MM.1S (cell line): Measurements from ENCODE around the gene ADAMTS2.

Source experiments
- DNase-seq: peaks from one replicate; pipeline ENCODE4 v3.0.0-alpha.2; 2015
- H2AFZ ChIP-seq: fragments of 300-600 bp; sonication (generic); 2 replicates; pipeline ENCODE4 v1.6.0; 2016; ENCODE audit warnings: antibody characterized with exemption, low read length
- H3F3A ChIP-seq: fragments of 300-600 bp; sonication (generic); 2 replicates; pipeline ENCODE4 v1.6.1; 2016; ENCODE audit warnings: mild to moderate bottlenecking, antibody characterized with exemption, low read length, moderate library complexity, mixed read lengths; ENCODE audit not compliant: insufficient read depth
- H3K27ac ChIP-seq: fragments of 300-600 bp; sonication (generic); 2 replicates; pipeline ENCODE4 v1.5.1; 2016; ENCODE audit warnings: mild to moderate bottlenecking, low read length
- H3K27me3 ChIP-seq: fragments of 300-600 bp; sonication (generic); replicated peaks from 2 replicates; pipeline ENCODE4 v1.6.0; 2016; ENCODE audit warnings: low read length; ENCODE audit not compliant: insufficient read depth
- H3K36me3 ChIP-seq: fragments of 300-600 bp; sonication (generic); replicated peaks from 2 replicates; pipeline ENCODE4 v1.6.1; 2016; ENCODE audit warnings: mild to moderate bottlenecking, low read length, mixed read lengths; ENCODE audit not compliant: insufficient read depth
- H3K4me1 ChIP-seq: fragments of 300-600 bp; sonication (generic); 2 replicates; pipeline ENCODE4 v1.6.1; 2016; ENCODE audit warnings: low read length, mixed read lengths
- H3K4me2 ChIP-seq: fragments of 300-600 bp; sonication (generic); 2 replicates; pipeline ENCODE4 v1.6.0; 2016; ENCODE audit warnings: low read depth, low read length
- H3K4me3 ChIP-seq: fragments of 300-600 bp; sonication (generic); 2 replicates; pipeline ENCODE4 v1.5.1; 2016; ENCODE audit warnings: low read length, mixed read lengths
- H3K79me2 ChIP-seq: fragments of 300-600 bp; sonication (generic); 2 replicates; pipeline ENCODE4 v1.6.1; 2016; ENCODE audit warnings: mixed run types, low read length, mixed read lengths
- H3K9ac ChIP-seq: fragments of 300-600 bp; sonication (generic); 2 replicates; pipeline ENCODE4 v1.6.1; 2016; ENCODE audit warnings: low read length, mixed read lengths
- H3K9me2 ChIP-seq: fragments of 300-600 bp; sonication (generic); replicated peaks from 2 replicates; pipeline ENCODE4 v1.6.1; 2016; ENCODE audit warnings: mild to moderate bottlenecking, low read length, mixed read lengths; ENCODE audit not compliant: insufficient read depth
- H3K9me3 ChIP-seq: fragments of 300-600 bp; sonication (generic); replicated peaks from 2 replicates; pipeline ENCODE4 v1.6.1; 2016; ENCODE audit warnings: mild to moderate bottlenecking, low read length, mixed read lengths; ENCODE audit not compliant: insufficient read depth
- H4K20me1 ChIP-seq: fragments of 300-600 bp; sonication (generic); 2 replicates; pipeline ENCODE4 v1.6.1; 2016; ENCODE audit warnings: mild to moderate bottlenecking, low read length, moderate library complexity, mixed read lengths; ENCODE audit not compliant: insufficient read depth
- EZH2 ChIP-seq: fragments of 300-600 bp; sonication (generic); optimal IDR thresholded peaks from 2 replicates; pipeline ENCODE3; 2017; ENCODE audit warnings: low read depth, mild to moderate bottlenecking, antibody characterized with exemption, low read length, mixed read lengths
- EZH2phosphoT487 ChIP-seq: fragments of 300-600 bp; sonication (generic); IDR thresholded peaks from 2 replicates; pipeline ENCODE4 v1.6.1; 2018; ENCODE audit warnings: antibody characterized with exemption, low read length
- TF ChIP-seq, protein P1 (sequence below): fragments of 300-600 bp; sonication (generic); IDR thresholded peaks from 2 replicates; pipeline ENCODE4 v1.5.1; 2016; ENCODE audit warnings: antibody characterized with exemption, low read length, mixed read lengths

ADAMTS2 gene

GRCh38 chr5:179323026-179323870 is 22.0 kb downstream of the ADAMTS2 start:
- no peaks in the 10 kb centered on the region for H3K4me1 ChIP-seq
- H2AFZ ChIP-seq = no peak overlapping the region
- TF ChIP-seq, protein P1, sequence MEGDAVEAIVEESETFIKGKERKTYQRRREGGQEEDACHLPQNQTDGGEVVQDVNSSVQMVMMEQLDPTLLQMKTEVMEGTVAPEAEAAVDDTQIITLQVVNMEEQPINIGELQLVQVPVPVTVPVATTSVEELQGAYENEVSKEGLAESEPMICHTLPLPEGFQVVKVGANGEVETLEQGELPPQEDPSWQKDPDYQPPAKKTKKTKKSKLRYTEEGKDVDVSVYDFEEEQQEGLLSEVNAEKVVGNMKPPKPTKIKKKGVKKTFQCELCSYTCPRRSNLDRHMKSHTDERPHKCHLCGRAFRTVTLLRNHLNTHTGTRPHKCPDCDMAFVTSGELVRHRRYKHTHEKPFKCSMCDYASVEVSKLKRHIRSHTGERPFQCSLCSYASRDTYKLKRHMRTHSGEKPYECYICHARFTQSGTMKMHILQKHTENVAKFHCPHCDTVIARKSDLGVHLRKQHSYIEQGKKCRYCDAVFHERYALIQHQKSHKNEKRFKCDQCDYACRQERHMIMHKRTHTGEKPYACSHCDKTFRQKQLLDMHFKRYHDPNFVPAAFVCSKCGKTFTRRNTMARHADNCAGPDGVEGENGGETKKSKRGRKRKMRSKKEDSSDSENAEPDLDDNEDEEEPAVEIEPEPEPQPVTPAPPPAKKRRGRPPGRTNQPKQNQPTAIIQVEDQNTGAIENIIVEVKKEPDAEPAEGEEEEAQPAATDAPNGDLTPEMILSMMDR = no peak
- TF ChIP-seq EZH2 (no peak), EZH2phosphoT487 (no peak)
- H3K27ac ChIP-seq = no peak overlapping the region
- no peaks in the 10 kb centered on the region for H4K20me1 ChIP-seq
- no peaks in the 10 kb centered on the region for H3K9me2 ChIP-seq
- H3K79me2 ChIP-seq = no peaks in the 10 kb centered on the region
- H3K9me3 ChIP-seq = no peaks in the 10 kb centered on the region
- peaks cover 14% of the 10 kb centered on the region; the same call in 1 of the 2 replicates for H3K27me3 ChIP-seq
- no peak overlapping the region for H3K4me2 ChIP-seq
- no peak overlapping the region for H3K4me3 ChIP-seq
- H3K36me3 ChIP-seq = no peaks in the 10 kb centered on the region
- DNase-seq = no peak
- H3K9ac ChIP-seq = no peak overlapping the region
- H3F3A ChIP-seq = no peaks in the 10 kb centered on the region

DNA sequence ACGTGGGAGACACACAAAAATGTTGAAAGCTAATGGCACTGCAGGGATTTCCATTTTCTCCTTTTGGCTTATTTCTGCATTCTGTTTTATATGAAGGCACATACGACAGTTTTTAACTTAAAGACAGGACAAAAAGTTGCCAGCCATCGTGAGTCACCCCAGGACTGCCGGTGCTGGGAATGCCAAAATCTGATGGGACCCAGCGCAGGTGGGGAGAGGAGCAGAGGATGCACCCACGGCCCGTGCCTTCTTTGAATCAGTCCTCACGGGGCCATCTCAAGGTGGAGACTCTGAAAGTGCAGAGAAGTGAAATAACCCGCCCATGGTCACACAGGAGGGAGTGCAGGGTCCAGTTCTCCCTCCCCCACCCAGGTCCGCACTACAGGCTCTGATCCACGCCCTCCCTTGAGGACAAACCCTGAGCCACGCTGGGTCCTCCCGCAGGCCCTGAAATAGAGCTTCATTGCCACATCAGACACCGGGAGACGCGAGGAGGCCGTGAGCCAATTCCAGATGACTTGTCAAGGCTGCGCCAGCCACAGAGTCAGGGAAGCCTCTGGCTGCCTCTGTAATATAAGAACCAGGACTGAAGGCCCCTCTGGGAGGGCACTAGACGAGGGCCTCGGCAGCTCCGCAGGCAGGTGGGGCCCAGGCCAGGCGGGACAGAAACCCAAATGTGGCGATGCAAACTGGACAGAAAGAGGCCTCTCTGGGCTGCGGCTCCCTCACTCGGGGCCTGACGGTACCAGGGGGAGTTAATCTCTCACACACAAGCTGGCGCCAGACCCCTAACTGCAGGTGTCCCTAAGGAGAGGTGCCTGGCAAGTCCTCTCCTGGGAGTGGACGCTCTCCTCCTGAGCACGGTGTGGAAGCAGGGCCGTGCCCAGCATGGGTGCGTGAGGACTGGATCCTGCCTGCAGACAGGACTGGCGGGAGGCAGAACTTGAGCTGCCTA is 22.9 kb downstream of the ADAMTS2 start:
- Histone ChIP-seq H3K9me3 (no peaks in the 10 kb centered on the region), H3F3A (no peaks in the 10 kb centered on the region), H3K9ac (no peak overlapping the region), H3K4me1 (no peaks in the 10 kb centered on the region), H3K27ac (no peak overlapping the region), H2AFZ (no peak overlapping the region), H3K79me2 (no peaks in the 10 kb centered on the region), H3K4me2 (no peak overlapping the region), H3K36me3 (no peaks in the 10 kb centered on the region), H3K9me2 (no peaks in the 10 kb centered on the region), H3K4me3 (no peak overlapping the region), H3K27me3 (peaks cover 9% of the 10 kb centered on the region; the same call in 1 of the 2 replicates), H4K20me1 (no peaks in the 10 kb centered on the region)
- TF ChIP-seq EZH2phosphoT487 (no peak), EZH2 (no peak)
- TF ChIP-seq, protein P1 = no peak
- no peak for DNase-seq

- Histone ChIP-seq H3K4me2 (no peak overlapping the region), H3K9ac (no peak overlapping the region), H3K4me3 (no peak overlapping the region), H2AFZ (no peak overlapping the region), H3K36me3 (no peaks in the 10 kb centered on the region), H3K9me2 (no peaks in the 10 kb centered on the region), H3K79me2 (no peaks in the 10 kb centered on the region), H3K27me3 (no peaks in the 10 kb centered on the region; the same call in 1 of the 2 replicates), H3K4me1 (no peaks in the 10 kb centered on the region), H4K20me1 (no peaks in the 10 kb centered on the region), H3F3A (no peaks in the 10 kb centered on the region), H3K27ac (no peak overlapping the region), H3K9me3 (no peaks in the 10 kb centered on the region)
- no peak for DNase-seq
- TF ChIP-seq EZH2phosphoT487 (no peak), EZH2 (no peak)
- TF ChIP-seq, protein P1 = no peak
Observed at GRCh38 chr5:179321206-179321987, 23.9 kb downstream of the ADAMTS2 start.
